HG02798 (cell line): ENCODE measurements around the gene CLTRN.
"Not testable (repeated sequence)": the region's sequence is repeated elsewhere in the genome, so short reads cannot be mapped to it uniquely, and the experiment has no call there.

Experiments
- ATAC-seq: cut with Tn5 transposase; IDR thresholded peaks from one replicate; pipeline ENCODE4 v1.9.1; 2021; ENCODE audit warnings: mild to moderate bottlenecking; ENCODE audit not compliant: unreplicated experiment, poor library complexity

CLTRN gene

GRCh38 chrX:15654804-15655203 is 9.8 kb downstream of the CLTRN start:
- not testable (repeated sequence) for ATAC-seq

- no peak for ATAC-seq
Measured at GRCh38 chrX:15653961-15654360, 10.6 kb downstream of the CLTRN start.

GRCh38 chrX:15647510-15647909 is 17.1 kb downstream of the CLTRN start:
- ATAC-seq = not testable (repeated sequence)

GRCh38 chrX:15646543-15646942 is 18.1 kb downstream of the CLTRN start:
- ATAC-seq = no peak

- ATAC-seq = no peak
Measured at GRCh38 chrX:15646031-15646430, 18.6 kb downstream of the CLTRN start.

GRCh38 chrX:15645266-15645665 is 19.3 kb downstream of the CLTRN start:
- no peak for ATAC-seq

- ATAC-seq = no peak
Measured at GRCh38 chrX:15644560-15644872, 20.1 kb downstream of the CLTRN start.

GRCh38 chrX:15643786-15644559 is 20.6 kb downstream of the CLTRN start:
- ATAC-seq = no peak

- ATAC-seq = no peak
Measured at GRCh38 chrX:15631637-15632036, 33.0 kb downstream of the CLTRN start.

- no peak for ATAC-seq
Measured at GRCh38 chrX:15623054-15623453, 41.6 kb downstream of the CLTRN start.

- no peak for ATAC-seq
Measured at GRCh38 chrX:15619053-15619755, 45.4 kb downstream of the CLTRN start.

- ATAC-seq = no peak
Measured at GRCh38 chrX:15617111-15617510, 47.5 kb downstream of the CLTRN start.

- no peak for ATAC-seq
Measured at GRCh38 chrX:15616531-15616930, 48.1 kb downstream of the CLTRN start.

GRCh38 chrX:15607067-15607466 is 57.5 kb downstream of the CLTRN start:
- no peak for ATAC-seq

- ATAC-seq = no peak
Measured at GRCh38 chrX:15606136-15606535, 58.5 kb downstream of the CLTRN start.

GRCh38 chrX:15605226-15605625 is 59.4 kb downstream of the CLTRN start:
- no peak for ATAC-seq

GRCh38 chrX:15602761-15603160 is 61.8 kb downstream of the CLTRN start:
- ATAC-seq = no peak

GRCh38 chrX:15601932-15602331 is 62.7 kb downstream of the CLTRN start:
- ATAC-seq = no peak

GRCh38 chrX:15600745-15601144 is 63.9 kb downstream of the CLTRN start, which contains the start of gene ACE2:
Gene ACE2 (minus strand): TSS chrX:15600960. CDS start chrX:15600911, 49 bp downstream.
- no peak for ATAC-seq

- ATAC-seq = no peak
Measured at GRCh38 chrX:15600049-15600448, 64.6 kb downstream of the CLTRN start.

- no peak for ATAC-seq
Measured at GRCh38 chrX:15599461-15599860, 65.1 kb downstream of the CLTRN start.

GRCh38 chrX:15598026-15598425 is 66.6 kb downstream of the CLTRN start:
- ATAC-seq = no peak
